Measurements from ENCODE around the gene CACNA1H. TPM values are rescaled to one million over a fixed set of nuclear protein-coding genes. Genes with fewer than 3 reads are reported as not detected.
A peak's percentile ranks its signal among the peaks of the same experiment; 100 is the strongest.

Gene CACNA1H
- total and polyA plus RNA-seq, 2 of the 8 experiments (the other 6 are each of a cell fraction or from before 2014, with no cell fraction given): 14.0 to 28.7 TPM

- Histone ChIP-seq H3K27me3 (replicated peaks in 1 of 4; ENCODE audit: control insufficient read depth in 3 of 4, extremely low read depth in 1 of 4, insufficient read depth in 3 of 4, low read length in 3 of 4) (no peaks in the 10 kb centered on the region), H3K36me3 (ENCODE audit: control insufficient read depth in 2 of 4, insufficient read depth in 4 of 4, low read length in 3 of 4) (no peaks in the 10 kb centered on the region), H3K79me1 (ENCODE audit: low read depth, low read length) (no peaks in the 10 kb centered on the region; the same call in 1 of the 2 replicates), H3K56ac (replicated peaks; ENCODE audit: insufficient read length, low read depth, low read length) (no peak overlapping the region), H3K4ac (replicated peaks; ENCODE audit: insufficient read length, low read depth, low read length) (no peak overlapping the region), H3K4me1 (replicated peaks in 1 of 4; ENCODE audit: control insufficient read depth in 3 of 4, insufficient read depth in 4 of 4, low read length in 3 of 4) (peaks cover 0 to 9% (median 2%) of the 10 kb centered on the region in 4 experiments; a peak in 4 of 7 replicates), H3K79me2 (ENCODE audit: control insufficient read depth in 1 of 2, insufficient read depth in 2 of 2, low read length in 2 of 2) (no peaks in the 10 kb centered on the region), H2AFZ (ENCODE audit: low read length) (no peak overlapping the region), H2BK15ac (ENCODE audit: low read length) (no peak overlapping the region), H3K4me2 (ENCODE audit: insufficient read depth in 1 of 2, low read depth in 2 of 2, low read length in 2 of 2) (no peak overlapping the region), H4K5ac (ENCODE audit: insufficient read length, low read depth, low read length) (no peak overlapping the region), H3K18ac (ENCODE audit: extremely low read depth, low read length) (no peak overlapping the region), H3K27ac (ENCODE audit: low read depth, low read length) (no peak overlapping the region), H3K23me2 (ENCODE audit: low read depth, low read length) (no peaks in the 10 kb centered on the region), H2BK120ac (replicated peaks; ENCODE audit: low read depth, low read length) (no peak overlapping the region), H3K4me3 (ENCODE audit: extremely low read depth in 1 of 4, insufficient read depth in 2 of 4, low read depth in 3 of 4, low read length in 4 of 4) (no peak overlapping the region), H2BK20ac (ENCODE audit: low read length) (no peak overlapping the region), H2BK12ac (ENCODE audit: low read depth, low read length) (no peak overlapping the region), H3K23ac (ENCODE audit: insufficient read length) (no peak overlapping the region), H4K8ac (ENCODE audit: extremely low read depth, insufficient read depth, low read length) (peak overlapping the region; percentile 35; the same call in 1 of the 2 replicates), H3K9ac (replicated peaks in 1 of 4; ENCODE audit: extremely low read depth in 1 of 4, low read depth in 3 of 4, low read length in 3 of 4) (no peak overlapping the region), H3K9me3 (ENCODE audit: insufficient read depth in 2 of 2, low read depth in 1 of 2, low read length in 1 of 2) (no peaks in the 10 kb centered on the region), H4K91ac (replicated peaks; ENCODE audit: insufficient read length, low read length) (no peak overlapping the region), H3K14ac (ENCODE audit: insufficient read length) (no peak overlapping the region), H2AK5ac (ENCODE audit: low read depth, low read length) (no peak overlapping the region), H2BK5ac (ENCODE audit: low read depth, low read length) (no peak overlapping the region; the same call in 1 of the 2 replicates), H4K20me1 (replicated peaks in 1 of 2; ENCODE audit: control insufficient read depth in 1 of 2, insufficient read depth in 2 of 2, low read length in 2 of 2) (peaks cover 20 to 46% of the 10 kb centered on the region in 2 experiments)
- CTCF ChIA-PET (ENCODE audit: partially characterized antibody): interaction anchor here (0.9 to 2.3 kb wide), 6 partner anchors 30 to 388 kb away, joined by 3 to 9 read pairs (median 3); no protein-coding TSS in a partner anchor
- POLR2A ChIA-PET (ENCODE audit: partially characterized antibody): no interaction called here
- FAIRE-seq: no peak
- WGBS, 2 experiments (ENCODE audit: extremely low coverage in 1 of 2, insufficient coverage in 1 of 2, insufficient read length in 1 of 2, insufficient replicate concordance in 2 of 2, low coverage in 1 of 2, low lambda C conversion rate in 2 of 2, missing lambda C conversion rate in 1 of 2): 96% methylated on average over 9 of the region's 9 CpGs; no CpG with 5 or more reads in 1 of the 2 experiments
- no peak for TF ChIP-seq CTBP2 (IDR thresholded peaks at IDR 0.05; ENCODE audit: borderline replicate concordance, insufficient read depth, insufficient read length, low read length)
- no peak for TF ChIP-seq KDM5A (IDR thresholded peaks at IDR 0.05; ENCODE audit: low read length)
- TF ChIP-seq CHD2 (IDR thresholded peaks at IDR 0.05; ENCODE audit: low read length): no peak
- no peak for TF ChIP-seq CREB1 (IDR thresholded peaks at IDR 0.05)
- no peak for TF ChIP-seq SIN3A (conservative IDR thresholded peaks at IDR 0.05 in 1 of 2, IDR thresholded peaks at IDR 0.05 in 1 of 2; ENCODE audit: low read depth in 1 of 2, low read length in 2 of 2)
- no peak for TF ChIP-seq EGR1 (IDR thresholded peaks at IDR 0.05; ENCODE audit: borderline replicate concordance, low read depth, low read length)
- TF ChIP-seq SAP30 (IDR thresholded peaks at IDR 0.05; ENCODE audit: insufficient read depth, insufficient replicate concordance, low read length): no peak
- no peak for TF ChIP-seq RAD21 (IDR thresholded peaks at IDR 0.05 in 1 of 2, conservative IDR thresholded peaks at IDR 0.05 in 1 of 2; ENCODE audit: low read depth in 2 of 2, low read length in 2 of 2)
- DNase-seq (ENCODE audit: low read depth in 1 of 2, low spot score in 2 of 2): no peak
Measured at GRCh38 chr16:1192384-1193073, 39.6 kb downstream of the CACNA1H start.
